GM12874 (cell line): ENCODE measurements around the gene NCKAP5.

Source experiments
- CTCF ChIP-seq: IDR thresholded peaks from 2 replicates; pipeline ENCODE4 v1.5.1; 2011; ENCODE audit warnings: low read depth, mild to moderate bottlenecking, control low read depth, low read length, moderate library complexity; ENCODE audit not compliant: insufficient read depth

The NCKAP5 gene

DNA sequence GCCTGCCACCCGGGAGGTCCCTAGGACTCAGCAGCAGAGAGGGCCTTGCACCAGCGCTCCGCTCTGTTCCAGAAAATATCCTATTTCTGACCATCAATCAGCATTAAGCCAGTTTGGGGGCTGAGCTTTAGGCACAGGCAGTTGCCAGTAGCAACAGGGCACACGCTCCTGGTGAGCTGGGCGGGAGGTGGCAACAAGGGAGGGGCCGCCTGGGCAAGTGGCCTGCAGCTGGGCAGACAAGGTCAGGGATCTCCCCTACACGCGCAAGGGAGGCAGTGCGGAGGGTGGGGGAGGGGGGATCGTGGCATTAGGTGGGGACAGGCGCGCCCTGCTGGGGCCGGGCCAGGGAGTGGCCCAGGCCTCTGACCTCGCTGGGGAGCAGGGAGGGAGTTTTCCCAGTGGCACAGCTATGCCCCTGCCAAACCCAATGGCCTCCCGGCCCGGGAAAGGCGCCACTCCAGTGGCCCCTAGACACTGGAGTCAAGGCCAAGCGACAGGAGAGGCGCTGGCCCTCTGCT lies 302.8 kb downstream of the NCKAP5 start:
- TF ChIP-seq CTCF = no peak

DNA sequence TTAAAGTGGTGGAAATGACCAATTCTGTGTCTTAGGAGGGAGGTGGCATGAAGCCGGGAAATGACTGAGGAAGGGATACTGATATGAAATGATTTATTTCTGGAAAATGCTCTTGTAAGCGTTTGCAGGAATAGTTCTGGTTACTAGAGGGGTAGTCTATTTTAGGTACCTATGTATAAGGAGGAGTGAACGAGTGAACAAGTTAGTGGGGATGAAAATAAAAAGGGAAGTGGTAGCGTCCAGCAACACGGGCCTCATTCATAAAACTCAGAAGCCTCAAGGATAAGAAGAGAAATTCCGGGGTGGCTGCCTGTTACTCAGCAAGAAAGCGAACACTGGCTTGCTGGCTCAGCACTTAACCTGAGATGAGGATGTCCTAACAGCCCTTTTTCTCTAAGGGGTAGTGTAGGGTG lies 303.3 kb downstream of the NCKAP5 start:
- TF ChIP-seq CTCF = no peak

GRCh38 chr2:133262893-133263292 lies 305.4 kb downstream of the NCKAP5 start:
- 0 out of 2 replicates have a peak, but pooled peaks have one; percentile 16 for TF ChIP-seq CTCF

GRCh38 chr2:133255360-133255759 lies 312.9 kb downstream of the NCKAP5 start:
- TF ChIP-seq CTCF = no peak

DNA sequence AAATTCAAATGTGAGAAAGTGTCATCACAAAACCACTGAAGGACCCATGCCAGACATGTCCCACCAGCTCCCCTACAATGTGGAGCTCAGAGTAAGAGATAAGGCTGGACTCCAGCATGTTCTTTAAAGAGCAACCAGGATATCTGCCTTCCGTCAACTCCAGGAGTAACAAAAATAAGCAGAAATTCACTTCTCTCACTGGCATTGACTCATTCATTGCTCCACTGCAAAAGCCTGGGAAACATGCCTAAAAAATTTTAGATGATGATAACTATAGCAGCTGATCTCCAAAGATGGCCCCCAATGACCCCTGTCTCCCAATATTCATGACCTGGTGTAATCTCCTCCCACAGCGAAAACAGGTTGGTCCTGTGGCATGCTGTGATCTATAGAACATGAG lies 314.5 kb downstream of the NCKAP5 start:
- no peak for TF ChIP-seq CTCF

- no peak for TF ChIP-seq CTCF
Measured at GRCh38 chr2:133252780-133253355, 315.4 kb downstream of the NCKAP5 start.

DNA sequence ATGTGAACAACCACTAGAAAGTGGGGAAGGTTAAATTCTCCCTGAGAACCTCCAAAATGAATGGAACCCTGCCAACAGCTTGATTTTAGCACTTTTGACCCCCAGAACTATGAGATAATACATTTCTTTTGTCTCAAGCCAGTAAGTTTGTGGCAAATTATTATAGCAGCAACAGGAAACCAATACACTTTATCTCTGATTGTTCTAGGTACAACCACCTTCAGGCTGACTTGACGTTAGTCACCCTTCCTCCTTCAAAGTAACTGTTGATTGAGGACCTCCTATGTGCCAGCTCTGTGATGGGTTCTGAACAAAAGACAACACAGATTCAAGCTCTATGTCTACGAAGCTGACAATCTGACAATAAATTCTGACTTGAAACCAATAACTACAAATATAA lies 318.9 kb downstream of the NCKAP5 start:
- no peak for TF ChIP-seq CTCF
